SHP77 treated with DMSO at 0.1 percent for 48 hours (cell line): ENCODE results near the gene WNK4.

Experiments
- DNase-seq: peaks from one replicate; lab custom pipeline; 2025; lab: John Stamatoyannopoulos, UW

The WNK4 gene

DNA sequence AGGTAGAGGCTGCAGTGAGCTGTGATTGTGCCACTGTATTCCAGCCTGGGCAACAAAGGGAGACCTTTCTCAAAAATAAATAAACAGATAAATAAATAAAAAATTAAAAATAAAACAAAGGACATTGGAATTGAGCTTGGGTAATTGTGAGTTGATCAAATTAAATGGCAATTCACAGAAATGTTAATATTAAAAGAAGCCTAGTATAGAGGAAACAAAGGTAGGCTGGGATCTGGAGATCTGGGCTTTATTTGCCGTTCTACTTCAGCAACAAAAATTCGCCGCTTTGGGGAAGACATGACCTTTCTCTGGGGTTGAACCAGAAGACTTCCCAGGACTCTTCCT, 7.5 kb upstream of the WNK4 start:
- DNase-seq, result no peak

DNA sequence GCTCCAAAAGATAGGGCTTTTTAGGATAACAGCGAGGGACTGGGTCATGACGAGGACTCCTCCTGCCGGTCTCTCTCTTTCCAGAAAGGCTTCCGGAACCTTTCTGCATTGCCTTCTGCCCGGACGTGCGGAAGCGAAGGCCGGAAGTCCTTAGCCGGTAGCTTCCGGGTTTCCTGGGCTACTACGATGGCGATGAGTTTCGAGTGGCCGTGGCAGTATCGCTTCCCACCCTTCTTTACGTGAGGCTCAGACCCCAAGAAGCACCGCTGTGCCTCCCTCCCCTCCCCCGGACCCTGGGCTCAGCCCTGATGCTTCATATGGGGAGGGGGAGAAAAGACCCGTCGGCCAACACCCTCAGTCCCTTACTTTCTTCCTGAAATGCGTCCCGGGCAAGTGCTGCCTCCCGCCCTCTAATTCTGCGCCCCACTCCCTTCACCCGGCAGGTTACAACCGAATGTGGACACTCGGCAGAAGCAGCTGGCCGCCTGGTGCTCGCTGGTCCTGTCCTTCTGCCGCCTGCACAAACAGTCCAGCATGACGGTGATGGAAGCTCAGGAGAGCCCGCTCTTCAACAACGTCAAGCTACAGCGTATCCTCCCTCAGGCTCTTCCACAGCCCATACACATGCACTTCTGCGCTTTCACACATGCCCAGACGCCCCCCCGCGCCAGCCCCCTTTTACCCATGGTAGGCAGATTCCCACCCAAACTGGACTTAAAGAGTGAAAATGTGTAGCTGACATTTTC, 6.9 kb upstream of the WNK4 start, which contains the start of gene VPS25:
Gene VPS25, plus strand, starts transcription at position 160 of the 746 bp plus-strand sequence. Its CDS starts 27 bp downstream, at position 187.
- peak; percentile 57 for DNase-seq

- no peak for DNase-seq
These were observed 6.2 kb upstream of the WNK4 start for GRCh38 chr17:42774066-42774745.

DNA sequence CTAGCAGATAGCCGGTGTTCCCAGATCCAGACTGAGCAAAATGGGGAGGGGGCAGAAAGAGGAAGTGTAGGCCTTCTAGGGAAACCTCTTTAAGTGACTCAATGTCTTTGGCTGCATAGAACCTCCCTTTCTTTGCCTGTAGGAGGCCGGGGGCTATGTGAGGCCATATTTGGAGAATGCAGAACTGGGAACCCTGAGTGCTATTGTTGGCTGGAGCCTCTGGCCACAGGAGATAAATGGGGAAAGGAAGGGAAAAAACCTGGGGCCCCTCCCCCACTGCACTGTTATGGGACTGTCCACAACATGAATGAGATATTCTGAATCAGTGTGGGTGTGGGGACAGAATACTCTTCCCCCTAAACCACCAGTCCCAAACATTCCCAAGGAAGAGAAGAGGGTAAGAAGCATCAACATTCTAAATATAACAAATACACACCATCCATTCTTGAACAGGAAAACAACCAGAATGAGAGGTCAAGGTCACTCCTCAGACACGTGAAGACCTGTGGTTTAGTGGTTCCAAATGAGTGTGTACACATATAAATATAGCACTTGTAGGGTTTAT, 4.8 kb upstream of the WNK4 start:
- DNase-seq, result no peak

DNA sequence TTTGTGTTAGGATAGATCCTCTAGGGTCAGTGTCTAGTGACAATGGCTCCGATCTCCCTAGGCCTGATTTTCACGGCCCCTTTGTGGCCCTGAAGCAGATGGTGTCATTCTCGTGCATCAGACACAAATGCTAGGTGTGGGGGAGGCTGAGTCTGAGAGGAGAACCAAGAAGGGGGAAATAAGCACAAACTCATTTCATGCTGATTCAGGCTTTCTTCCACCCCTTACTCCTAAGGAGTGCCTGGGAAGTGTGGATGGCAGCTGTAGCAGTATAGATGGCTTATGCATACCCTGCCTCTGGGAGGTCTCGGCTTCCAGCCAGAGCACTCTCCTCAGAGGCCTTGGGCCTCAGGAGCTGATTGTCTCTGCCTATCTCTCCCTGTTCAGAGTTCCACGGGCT, 1.8 kb upstream of the WNK4 start:
- no peak for DNase-seq

GRCh38 chr17:42779304-42779935, 990 bp upstream of the WNK4 start:
- no peak for DNase-seq

DNA sequence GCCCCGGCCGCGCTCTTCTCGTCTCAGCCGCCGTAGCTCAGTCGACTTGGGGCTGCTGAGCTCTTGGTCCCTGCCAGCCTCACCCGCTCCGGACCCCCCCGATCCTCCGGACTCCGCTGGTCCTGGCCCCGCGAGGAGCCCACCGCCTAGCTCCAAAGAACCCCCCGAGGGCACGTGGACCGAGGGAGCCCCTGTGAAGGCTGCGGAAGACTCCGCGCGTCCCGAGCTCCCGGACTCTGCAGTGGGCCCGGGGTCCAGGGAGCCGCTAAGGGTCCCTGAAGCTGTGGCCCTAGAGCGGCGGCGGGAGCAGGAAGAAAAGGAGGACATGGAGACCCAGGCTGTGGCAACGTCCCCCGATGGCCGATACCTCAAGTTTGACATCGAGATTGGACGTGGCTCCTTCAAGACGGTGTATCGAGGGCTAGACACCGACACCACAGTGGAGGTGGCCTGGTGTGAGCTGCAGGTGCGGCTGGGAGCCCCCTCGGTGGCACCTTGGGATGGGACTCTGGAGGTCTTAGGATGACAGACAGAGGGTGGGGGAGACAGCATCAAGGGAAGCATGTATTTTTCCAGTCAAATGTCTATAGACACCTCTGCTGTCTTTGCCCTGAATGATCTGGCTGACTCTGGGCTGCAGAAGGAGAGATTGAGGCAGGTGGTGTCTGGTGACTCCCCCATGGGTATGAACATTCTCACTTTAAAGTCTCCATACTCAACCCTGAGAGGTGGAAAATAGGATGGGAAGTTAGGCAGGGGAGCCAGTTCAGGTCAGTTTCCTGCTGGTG, 635 bp downstream of the WNK4 start:
- DNase-seq, result no peak

DNA sequence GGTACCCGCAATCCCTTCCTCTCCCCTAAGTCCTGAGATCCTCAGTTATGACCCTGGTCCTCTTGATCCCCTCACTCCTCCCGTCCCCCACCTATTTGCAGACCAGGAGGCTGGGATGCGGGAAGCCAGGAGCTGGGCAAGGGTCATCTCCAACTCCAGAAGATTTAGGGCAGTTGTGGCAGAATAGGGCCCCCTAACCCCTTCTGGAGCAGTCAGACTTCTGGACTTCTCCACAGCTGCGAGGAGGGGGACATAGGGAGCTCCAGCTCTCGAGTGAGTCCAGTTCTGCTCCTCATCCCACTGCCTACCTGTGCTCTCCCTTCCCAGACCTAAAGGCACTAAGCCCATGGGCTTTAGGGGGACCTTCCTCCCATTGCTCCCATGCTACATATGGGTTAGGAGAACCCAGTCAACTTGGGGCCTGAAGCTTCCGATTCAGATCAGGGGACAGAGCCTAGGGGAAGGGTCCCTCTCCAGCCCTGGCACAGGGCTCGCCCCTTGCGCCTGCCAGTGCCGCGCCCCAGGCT, 1.3 kb downstream of the WNK4 start:
- no peak for DNase-seq

DNA sequence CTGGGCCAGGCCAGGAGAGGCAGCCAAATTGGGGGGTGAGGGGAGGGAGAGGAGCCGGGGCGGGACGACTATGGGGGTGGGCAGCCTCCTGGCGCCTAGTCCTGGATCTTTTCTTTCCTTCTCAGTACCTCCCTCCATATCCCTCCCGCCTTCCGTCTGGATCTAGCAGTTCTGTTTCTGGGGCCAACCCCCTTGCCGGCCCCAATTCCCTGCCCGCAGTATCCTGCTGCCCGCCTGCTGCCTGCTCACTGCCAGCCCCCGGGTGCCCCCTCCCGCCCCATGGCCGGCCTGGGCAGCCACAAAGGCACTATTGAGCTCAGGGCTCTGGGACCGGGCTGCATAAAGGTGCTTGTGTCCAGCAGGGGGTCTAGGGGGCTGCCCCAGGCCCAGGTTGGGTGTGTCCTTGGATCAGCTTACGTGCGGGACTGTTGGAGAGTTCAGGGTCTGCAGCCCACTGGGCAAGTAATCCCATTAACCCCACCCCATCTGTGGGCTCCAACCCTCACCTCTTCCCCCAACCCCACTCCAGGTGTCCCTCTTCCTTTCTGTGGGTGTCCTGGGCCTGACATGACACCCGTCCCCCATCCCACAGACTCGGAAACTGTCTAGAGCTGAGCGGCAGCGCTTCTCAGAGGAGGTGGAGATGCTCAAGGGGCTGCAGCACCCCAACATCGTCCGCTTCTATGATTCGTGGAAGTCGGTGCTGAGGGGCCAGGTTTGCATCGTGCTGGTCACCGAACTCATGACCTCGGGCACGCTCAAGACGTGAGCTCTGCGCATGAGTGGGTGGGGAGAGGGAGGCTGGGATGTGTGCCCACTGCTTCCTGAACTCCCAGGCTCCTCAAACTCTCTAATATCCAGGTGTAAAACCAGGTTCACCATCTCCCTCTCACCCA, 2.0 kb downstream of the WNK4 start:
- no peak for DNase-seq

DNA sequence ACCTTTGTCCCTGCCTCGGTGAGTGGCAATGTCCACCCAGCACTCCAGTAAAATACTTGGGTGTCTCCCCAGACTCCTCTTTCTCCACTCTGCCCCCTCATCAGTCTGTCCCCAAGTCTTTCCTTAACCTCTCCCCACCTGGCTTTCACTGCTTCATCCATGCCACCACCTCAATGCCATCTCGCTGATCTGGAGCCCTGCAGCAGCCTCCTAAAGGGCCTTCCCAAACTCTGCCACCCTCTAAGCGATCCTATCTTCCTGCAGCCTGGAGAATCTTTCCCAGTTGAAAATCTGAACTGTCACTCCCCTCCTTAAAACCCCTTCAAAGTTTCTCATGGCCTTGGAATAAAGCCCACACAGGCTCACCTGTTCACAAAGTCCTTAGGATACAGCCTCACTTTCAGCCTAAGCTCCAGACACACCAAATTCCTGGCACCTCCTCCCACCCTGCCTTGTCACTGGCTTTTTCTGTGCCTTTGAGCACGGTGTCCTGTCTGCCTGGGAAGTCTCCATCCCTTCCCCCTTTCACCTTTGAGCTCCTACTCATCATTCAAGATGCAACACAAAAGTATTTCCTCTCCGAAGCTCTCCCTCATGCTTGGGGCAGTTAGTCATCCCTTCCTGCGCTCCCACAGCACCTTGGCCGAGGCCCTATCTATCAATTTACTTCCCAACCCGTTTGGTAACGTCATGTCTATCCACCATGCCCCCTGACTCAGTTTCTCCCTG, 2.8 kb downstream of the WNK4 start:
- DNase-seq, result no peak

- no peak for DNase-seq
These were observed 3.4 kb downstream of the WNK4 start for GRCh38 chr17:42783791-42784138.

DNA sequence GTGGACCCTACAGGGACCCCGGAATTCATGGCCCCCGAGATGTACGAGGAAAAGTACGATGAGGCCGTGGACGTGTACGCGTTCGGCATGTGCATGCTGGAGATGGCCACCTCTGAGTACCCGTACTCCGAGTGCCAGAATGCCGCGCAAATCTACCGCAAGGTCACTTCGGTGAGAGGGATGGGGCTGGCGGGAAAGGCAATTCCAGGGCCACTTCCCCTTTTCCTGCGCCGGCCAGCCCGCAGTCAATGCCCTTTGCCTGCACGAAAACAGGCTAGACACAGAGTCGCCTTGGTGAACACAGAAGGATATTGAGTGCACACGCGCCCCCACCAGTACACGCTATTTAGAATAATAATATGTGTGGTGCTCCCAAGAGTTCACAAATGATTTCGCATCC, 4.0 kb downstream of the WNK4 start:
- no peak for DNase-seq

DNA sequence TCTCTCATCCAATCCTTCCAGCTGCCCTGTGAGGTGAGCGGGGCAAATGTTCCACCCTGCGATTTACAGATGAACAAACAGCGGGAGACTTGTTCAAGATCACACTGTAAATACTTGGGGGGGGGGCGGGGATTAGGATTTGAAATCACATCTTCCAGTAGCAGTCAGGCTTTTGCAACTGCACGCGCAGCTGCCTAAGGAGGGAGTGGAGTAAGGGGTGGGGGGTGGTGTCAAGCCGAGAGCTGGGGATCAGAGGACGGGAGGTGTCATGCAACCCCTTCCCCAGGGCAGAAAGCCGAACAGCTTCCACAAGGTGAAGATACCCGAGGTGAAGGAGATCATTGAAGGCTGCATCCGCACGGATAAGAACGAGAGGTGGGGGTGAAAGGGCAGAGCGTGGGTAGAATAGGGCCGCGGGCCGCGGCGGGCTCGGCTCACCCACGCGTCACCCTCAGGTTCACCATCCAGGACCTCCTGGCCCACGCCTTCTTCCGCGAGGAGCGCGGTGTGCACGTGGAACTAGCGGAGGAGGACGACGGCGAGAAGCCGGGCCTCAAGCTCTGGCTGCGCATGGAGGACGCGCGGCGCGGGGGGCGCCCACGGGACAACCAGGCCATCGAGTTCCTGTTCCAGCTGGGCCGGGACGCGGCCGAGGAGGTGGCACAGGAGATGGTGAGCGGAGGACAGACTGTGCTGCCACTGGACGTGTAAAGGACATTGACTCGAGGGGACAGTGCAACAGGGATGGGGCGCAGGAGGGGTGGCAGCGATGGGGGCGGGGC, 4.6 kb downstream of the WNK4 start:
- DNase-seq, result no peak

DNA sequence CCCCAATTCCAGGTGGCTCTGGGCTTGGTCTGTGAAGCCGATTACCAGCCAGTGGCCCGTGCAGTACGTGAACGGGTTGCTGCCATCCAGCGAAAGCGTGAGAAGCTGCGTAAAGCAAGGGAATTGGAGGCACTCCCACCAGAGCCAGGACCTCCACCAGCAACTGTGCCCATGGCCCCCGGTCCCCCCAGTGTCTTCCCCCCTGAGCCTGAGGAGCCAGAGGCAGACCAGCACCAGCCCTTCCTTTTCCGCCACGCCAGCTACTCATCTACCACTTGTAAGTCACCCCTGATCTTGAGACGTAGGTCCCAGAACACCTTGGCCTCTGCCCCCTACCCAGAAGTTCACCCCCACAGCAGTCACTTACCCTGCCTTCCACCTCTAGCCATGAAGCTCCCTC, 6.9 kb downstream of the WNK4 start:
- DNase-seq, result no peak

DNA sequence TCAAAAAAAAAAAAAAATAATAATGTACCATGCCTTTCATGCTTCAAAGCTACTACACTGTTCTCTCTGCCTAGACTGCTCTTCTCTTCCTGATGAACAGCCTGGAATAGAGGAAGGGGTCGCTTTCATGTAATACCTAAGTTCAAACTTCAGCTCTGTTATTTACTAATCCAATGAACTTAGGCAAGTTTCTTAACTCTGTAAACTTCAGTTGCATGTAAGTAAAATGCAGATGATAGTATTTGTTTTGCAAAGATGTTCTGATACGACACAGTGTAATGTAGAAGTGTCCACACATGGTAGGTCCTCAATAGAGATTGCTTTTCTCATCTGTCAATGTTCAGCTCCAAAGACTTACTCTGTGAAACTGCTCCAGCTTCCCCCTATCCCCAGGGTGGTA, 11.5 kb downstream of the WNK4 start:
- DNase-seq, result no peak

GRCh38 chr17:42792545-42792944, 12.1 kb downstream of the WNK4 start:
- no peak for DNase-seq

- DNase-seq, result no peak
These were observed 14.7 kb downstream of the WNK4 start for GRCh38 chr17:42795061-42795460.

DNA sequence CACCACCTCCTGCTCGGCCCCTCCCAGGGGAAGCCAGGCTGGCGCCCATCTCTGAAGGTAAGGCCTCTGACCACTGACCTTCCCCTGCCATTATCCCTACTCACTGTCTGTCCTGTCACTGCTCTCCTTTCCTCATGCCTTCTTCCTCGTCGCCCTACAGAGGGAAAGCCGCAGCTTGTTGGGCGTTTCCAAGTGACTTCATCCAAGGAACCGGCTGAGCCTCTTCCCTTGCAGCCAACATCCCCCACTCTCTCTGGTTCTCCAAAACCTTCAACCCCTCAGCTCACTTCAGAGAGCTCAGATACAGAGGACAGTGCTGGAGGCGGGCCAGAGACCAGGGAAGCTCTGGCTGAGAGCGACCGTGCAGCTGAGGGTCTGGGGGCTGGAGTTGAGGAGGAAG, 15.1 kb downstream of the WNK4 start:
- DNase-seq, result no peak

GRCh38 chr17:42796066-42796758, 15.8 kb downstream of the WNK4 start:
- DNase-seq, result no peak
